NCI-H510A treated with DMSO at 0.1 percent for 48 hours (cell line): ENCODE data around the gene C2orf80.
"Not testable (repeated sequence)": the region's sequence is repeated elsewhere in the genome, so short reads cannot be mapped to it uniquely, and the experiment has no call there.

Source experiments
- DNase-seq: peaks from one replicate; lab custom pipeline; 2025; lab: John Stamatoyannopoulos, UW

The C2orf80 gene

GRCh38 chr2:208189810-208190503 is at the start of gene C2orf80:
Gene C2orf80 (minus strand): TSS chr2:208190030. CDS start chr2:208186986, 3,044 bp downstream.
- no peak for DNase-seq

GRCh38 chr2:208235860-208236259 is 46.0 kb upstream of the C2orf80 start:
- no peak for DNase-seq

- no peak for DNase-seq
Observed at GRCh38 chr2:208234786-208235185, 45.0 kb upstream of the C2orf80 start.

GRCh38 chr2:208228476-208228875 is 38.6 kb upstream of the C2orf80 start:
- no peak for DNase-seq

GRCh38 chr2:208227581-208228232 is 37.9 kb upstream of the C2orf80 start:
- no peak for DNase-seq

- no peak for DNase-seq
Observed at GRCh38 chr2:208224802-208225201, 35.0 kb upstream of the C2orf80 start.

GRCh38 chr2:208222351-208222750 is 32.5 kb upstream of the C2orf80 start:
- no peak for DNase-seq

GRCh38 chr2:208221873-208222272 is 32.0 kb upstream of the C2orf80 start:
- DNase-seq: not testable (repeated sequence)

GRCh38 chr2:208210688-208211451 is 21.0 kb upstream of the C2orf80 start:
- DNase-seq: no peak

GRCh38 chr2:208208335-208209085 is 18.7 kb upstream of the C2orf80 start:
- DNase-seq: no peak

- no peak for DNase-seq
Observed at GRCh38 chr2:208207769-208208168, 17.9 kb upstream of the C2orf80 start.

GRCh38 chr2:208204166-208204565 is 14.3 kb upstream of the C2orf80 start:
- no peak for DNase-seq

GRCh38 chr2:208195531-208195930 is 5.7 kb upstream of the C2orf80 start:
- no peak for DNase-seq

- DNase-seq: no peak
Observed at GRCh38 chr2:208192611-208193236, 2.9 kb upstream of the C2orf80 start.

GRCh38 chr2:208189069-208189809 is 591 bp downstream of the C2orf80 start:
- no peak for DNase-seq

GRCh38 chr2:208186893-208187292 is 2.9 kb downstream of the C2orf80 start:
- DNase-seq: no peak

- no peak for DNase-seq
Observed at GRCh38 chr2:208186465-208186864, 3.4 kb downstream of the C2orf80 start.

GRCh38 chr2:208183972-208184705 is 5.7 kb downstream of the C2orf80 start:
- DNase-seq: no peak

- no peak for DNase-seq
Observed at GRCh38 chr2:208183526-208183925, 6.3 kb downstream of the C2orf80 start.

GRCh38 chr2:208182835-208183234 is 7.0 kb downstream of the C2orf80 start:
- DNase-seq: no peak
